A549 treated with ZK216348 at 1 μM for 4 hours (cell line): Measurements from ENCODE around the gene RNU6-9. TPM values are rescaled to one million over a fixed set of nuclear protein-coding genes. Genes with fewer than 3 reads are reported as not detected.

Source experiments
- total RNA-seq: library from RNA; stranded (reverse); fragments of 200-300 nt; extraction: Qiagen RNA extraction; gene quantifications from 5 replicates; pipeline ENCODE4 v1.2.3, GENCODE V29; 2022; ENCODE audit warnings: low read depth

RNU6-9 gene
- not detected in 5 replicates for total RNA-seq

DNA sequence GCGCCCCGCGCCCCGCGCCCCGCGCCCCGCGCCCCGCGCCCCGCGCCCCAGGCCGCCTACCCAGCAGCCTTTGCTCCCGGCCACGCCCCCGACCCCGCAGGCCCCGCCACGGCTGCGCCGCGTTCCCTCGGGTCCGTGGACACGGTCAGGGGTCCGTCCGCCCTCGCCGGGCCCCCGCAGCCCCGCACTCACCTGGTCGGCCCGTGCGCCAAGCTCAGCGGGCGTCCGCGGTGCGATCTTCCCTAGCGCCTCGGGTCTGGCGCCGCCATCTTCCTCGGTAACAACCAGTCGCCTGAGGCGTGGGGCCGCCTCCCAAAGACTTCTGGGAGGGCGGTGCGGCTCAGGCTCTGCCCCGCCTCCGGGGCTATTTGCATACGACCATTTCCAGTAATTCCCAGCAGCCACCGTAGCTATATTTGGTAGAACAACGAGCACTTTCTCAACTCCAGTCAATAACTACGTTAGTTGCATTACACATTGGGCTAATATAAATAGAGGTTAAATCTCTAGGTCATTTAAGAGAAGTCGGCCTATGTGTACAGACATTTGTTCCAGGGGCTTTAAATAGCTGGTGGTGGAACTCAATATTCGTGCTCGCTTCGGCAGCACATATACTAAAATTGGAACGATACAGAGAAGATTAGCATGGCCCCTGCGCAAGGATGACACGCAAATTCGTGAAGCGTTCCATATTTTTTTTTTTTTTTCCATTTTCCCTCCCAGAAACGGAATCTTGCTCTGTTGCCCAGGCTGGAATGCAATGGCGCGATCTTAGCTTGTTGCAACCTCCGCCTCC is at the start of gene RNU6-9, which contains the start of gene MED16:
Gene RNU6-9, plus strand, starts transcription at position 591 of the 796 bp plus-strand sequence.
Gene MED16, minus strand, starts transcription at position 294 of the 796 bp plus-strand sequence. CDS start 2,056 bp downstream, outside the sequence.

DNA sequence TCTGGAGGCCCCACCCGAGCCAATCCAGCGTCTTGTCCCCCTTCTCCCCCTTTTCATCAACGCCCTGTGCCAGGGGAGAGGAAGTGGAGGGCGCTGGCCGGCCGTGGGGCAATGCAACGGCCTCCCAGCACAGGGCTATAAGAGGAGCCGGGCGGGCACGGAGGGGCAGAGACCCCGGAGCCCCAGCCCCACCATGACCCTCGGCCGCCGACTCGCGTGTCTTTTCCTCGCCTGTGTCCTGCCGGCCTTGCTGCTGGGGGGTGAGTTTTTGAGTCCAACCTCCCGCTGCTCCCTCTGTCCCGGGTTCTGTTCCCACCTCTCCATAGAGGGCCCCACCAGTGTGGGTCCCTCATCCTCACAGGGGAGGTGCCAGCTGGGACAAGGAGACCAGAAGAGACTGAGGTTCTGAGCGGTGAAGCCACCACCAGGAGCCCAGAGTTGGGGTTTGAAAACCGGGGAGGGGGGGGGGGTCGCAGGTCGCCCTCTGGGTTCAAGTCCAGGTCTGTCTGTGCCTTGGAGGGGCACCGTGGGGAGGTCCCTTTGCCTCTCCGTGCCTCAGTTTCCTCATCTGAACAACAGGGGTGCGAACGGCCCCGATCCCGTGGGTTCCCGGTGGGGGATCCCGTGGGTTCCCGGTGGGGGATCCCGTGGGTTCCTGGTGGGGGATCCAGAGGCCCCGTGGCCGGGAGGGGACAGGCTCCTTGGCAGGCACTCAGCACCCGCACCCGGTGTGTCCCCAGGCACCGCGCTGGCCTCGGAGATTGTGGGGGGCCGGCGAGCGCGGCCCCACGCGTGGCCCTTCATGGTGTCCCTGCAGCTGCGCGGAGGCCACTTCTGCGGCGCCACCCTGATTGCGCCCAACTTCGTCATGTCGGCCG is 40.9 kb upstream of the RNU6-9 start, which contains the start of gene ELANE:
Gene ELANE, plus strand, starts transcription at position 168 of the 878 bp plus-strand sequence. Its CDS starts 26 bp downstream, at position 194.

DNA sequence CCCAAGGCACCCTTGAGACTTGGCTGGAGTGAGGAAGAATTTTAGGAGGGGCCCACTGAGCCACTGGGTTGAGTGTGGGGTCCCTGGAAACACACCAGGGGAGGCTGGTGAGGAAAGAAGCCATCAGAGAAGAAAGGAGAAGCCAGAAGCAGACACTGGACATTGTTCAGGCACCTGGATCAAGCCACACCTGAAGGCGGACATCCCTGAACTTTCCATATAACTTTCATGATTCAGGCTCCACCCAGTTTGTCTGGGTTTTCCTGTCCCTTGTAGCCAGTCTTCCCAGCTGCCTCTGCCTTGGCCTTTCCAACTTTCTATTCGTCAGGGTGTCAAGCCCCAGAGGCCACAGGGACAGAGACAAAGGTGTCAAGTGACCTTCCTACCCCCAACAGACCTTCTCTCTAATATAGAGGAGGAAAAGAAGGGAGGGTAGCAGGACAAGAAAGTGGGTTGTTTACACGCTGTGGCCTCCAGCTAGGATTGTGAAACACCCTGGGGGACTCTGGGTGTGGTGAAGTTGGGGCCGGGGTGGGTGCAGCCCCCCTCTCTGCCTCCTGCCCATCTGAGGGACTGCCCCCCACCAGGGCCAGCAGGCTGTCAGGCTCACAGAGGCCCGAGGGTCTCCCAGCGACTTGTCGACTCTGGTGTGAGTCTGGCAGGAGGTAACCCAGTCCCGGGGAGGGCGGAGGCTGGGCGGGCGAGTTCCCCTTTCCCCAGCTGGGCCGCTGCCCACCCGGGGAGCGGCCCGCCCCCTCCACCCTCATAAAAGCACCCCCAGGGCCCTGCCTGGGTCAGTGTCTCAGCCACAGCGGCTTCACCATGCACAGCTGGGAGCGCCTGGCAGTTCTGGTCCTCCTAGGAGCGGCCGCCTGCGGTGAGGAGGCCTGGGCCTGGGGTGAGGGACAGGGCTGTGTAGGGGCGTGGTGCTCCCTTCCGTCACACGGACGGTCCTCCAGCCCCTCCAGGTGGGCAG is 34.1 kb upstream of the RNU6-9 start, which contains the start of gene CFD:
Gene CFD, plus strand, starts transcription at position 797 of the 976 bp plus-strand sequence. Its CDS starts 26 bp downstream, at position 823.

DNA sequence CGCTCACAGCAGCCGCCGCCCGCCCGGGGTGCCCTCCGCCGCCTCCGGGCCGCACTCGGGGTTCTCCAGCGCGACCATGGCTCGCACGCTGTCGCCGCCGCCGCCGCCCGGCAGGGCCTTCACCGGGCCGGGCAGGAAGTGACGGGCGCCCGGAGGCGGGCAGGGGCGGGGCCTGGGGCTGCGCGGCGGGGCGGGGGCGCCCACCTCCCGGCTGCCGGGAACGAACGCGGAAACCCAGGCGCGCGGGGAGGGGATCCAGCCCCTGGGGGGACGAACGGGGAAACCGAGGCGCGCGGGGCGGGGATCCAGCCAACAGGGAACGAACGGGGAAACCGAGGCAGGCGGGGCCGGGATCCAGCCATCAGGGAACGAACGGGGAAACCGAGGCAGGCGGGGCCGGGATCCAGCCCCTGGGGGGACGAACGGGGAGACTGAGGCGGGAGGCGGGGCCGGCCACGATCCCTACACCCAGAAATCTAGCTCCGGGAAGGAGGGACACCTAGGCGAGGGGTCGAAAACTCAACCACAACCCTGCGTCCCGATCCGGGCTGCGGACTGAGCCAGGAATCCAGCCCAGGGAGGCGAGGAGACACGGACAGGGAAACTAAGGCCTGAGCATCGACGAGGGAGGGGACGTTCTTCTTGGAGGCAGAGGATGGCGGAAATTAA is 19.9 kb downstream of the RNU6-9 start, which contains the start of gene R3HDM4:
Gene R3HDM4, minus strand, starts transcription at position 140 of the 669 bp plus-strand sequence. Its CDS starts 62 bp downstream, at position 78.

DNA sequence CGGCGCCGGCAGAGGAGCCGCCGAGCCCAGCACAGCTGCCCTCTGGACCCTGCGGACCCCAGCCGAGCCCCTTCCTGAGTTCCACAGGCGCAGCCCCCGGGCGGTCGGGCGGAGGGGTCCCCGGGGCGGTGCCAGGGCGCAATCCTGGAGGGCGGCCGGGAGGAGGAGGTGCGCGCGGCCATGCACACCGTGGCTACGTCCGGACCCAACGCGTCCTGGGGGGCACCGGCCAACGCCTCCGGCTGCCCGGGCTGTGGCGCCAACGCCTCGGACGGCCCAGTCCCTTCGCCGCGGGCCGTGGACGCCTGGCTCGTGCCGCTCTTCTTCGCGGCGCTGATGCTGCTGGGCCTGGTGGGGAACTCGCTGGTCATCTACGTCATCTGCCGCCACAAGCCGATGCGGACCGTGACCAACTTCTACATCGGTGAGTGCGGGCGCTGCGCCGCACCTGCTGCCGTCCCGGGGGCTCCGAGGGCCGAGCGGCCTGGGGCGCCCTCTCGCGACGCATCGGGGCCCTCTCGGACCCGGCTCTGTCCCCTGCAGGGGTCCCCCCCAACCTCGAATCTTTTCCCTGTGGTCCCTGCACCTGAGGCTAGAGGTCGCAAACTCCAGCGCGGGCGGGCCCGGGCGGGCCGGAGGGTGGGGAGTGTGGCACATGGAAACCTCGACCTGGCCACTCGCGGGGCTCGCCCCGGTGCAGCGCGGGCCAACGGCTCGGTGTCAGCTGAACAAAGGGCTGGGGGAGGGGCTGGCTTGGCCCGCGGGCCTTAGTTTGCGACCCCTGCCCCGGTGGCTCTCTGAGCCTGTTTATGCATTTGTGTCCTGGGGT is 24.3 kb downstream of the RNU6-9 start, which contains the start of gene KISS1R:
Gene KISS1R, plus strand, starts transcription at position 11 of the 829 bp plus-strand sequence. Its CDS starts 170 bp downstream, at position 181.

DNA sequence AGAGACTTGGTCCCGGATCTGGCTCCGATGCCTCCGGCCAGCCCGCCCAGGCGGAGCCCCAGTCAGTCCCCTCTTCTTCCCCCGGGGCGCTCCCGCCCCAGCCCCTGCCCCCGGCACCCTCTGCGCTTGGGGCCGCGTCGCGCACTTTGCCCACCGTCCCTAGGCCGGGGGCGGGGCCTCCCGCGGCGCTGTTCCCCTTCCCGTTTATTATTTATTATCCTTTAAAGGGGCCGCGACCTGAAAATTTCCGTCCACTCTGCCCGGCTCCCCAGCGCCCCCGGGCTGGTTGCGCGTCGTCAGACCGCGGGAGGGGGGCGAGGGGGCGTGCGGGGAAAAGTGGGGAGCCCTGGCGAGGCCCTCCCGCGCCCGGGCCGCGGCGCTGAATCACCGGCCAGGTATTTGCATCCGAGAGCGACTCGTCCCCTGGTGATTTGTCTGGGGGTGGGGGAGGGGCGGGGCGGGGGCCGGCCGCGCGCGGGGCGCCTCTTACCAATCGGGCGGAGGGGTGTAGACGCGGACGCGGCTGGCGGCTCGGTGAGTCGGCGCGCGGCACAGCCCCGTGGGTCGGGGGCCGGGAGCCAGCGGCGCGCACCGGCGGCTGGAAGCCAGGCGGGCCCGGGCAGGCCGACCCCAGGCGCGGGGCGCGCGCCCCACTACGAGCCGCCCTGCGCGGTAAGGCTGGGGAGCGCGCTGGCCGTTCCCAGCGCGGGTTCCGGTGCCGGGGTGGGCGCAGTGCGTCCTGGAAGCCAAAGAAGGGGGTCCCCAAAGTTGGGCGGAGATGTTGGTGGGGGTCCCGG is 32.4 kb downstream of the RNU6-9 start, which contains the start of gene ARID3A:
Gene ARID3A, plus strand, starts transcription at position 510 of the 797 bp plus-strand sequence. CDS start 3,494 bp downstream, outside the sequence.

Other genes with a start within 250 kb of the RNU6-9 start
- gene RNF126, start 230.3 kb upstream of the RNU6-9 start, total RNA-seq, result 47.8 to 75.4 TPM (median 73.2 TPM) in 5 replicates
- 142 to 260 TPM (median 223 TPM) in 5 replicates for gene FSTL3, start 217.1 kb upstream of the RNU6-9 start, total RNA-seq
- not detected in 5 replicates for gene PRSS57, start 198.0 kb upstream of the RNU6-9 start, total RNA-seq
- gene PALM, start 184.5 kb upstream of the RNU6-9 start, total RNA-seq, result 9.7 to 17.2 TPM (median 14.3 TPM) in 5 replicates
- gene MISP, start 142.4 kb upstream of the RNU6-9 start, total RNA-seq, result 57.6 to 105 TPM (median 93.9 TPM) in 5 replicates
- 198 to 222 TPM (median 215 TPM) in 5 replicates for gene PTBP1, start 96.0 kb upstream of the RNU6-9 start, total RNA-seq
- 1.2 to 7.0 TPM (median 5.6 TPM) in 5 replicates for gene PLPPR3, start 71.5 kb upstream of the RNU6-9 start, total RNA-seq
- gene AZU1, start 65.6 kb upstream of the RNU6-9 start, total RNA-seq, result 0.26 to 0.27 TPM in 2 of 5 replicates, not detected in the others
- 0.24 to 0.64 TPM (median 0.34 TPM) in 3 of 5 replicates, not detected in the others for gene PRTN3, start 52.5 kb upstream of the RNU6-9 start, total RNA-seq
- 0.15 to 0.16 TPM in 2 of 5 replicates, not detected in the others for gene ELANE, start 41.2 kb upstream of the RNU6-9 start, total RNA-seq
- gene CFD, start 33.8 kb upstream of the RNU6-9 start, total RNA-seq, result 5.8 to 25.7 TPM (median 20.6 TPM) in 5 replicates
- 11.8 to 23.9 TPM (median 23.1 TPM) in 5 replicates for gene MED16, start 297 bp upstream of the RNU6-9 start, total RNA-seq
- gene R3HDM4, start 19.7 kb downstream of the RNU6-9 start, total RNA-seq, result 23.4 to 55.9 TPM (median 41.8 TPM) in 5 replicates
- gene KISS1R, start 23.8 kb downstream of the RNU6-9 start, total RNA-seq, result 0.21 to 0.62 TPM (median 0.42 TPM) in 4 of 5 replicates, not detected in the other
- 3.3 to 8.5 TPM (median 7.0 TPM) in 5 replicates for gene ARID3A, start 32.6 kb downstream of the RNU6-9 start, total RNA-seq
- gene WDR18, start 90.9 kb downstream of the RNU6-9 start, total RNA-seq, result 37.9 to 71.8 TPM (median 69.0 TPM) in 5 replicates
- 0.88 to 4.3 TPM (median 3.3 TPM) in 5 replicates for gene GRIN3B, start 106.9 kb downstream of the RNU6-9 start, total RNA-seq
- gene TMEM259, start 127.6 kb downstream of the RNU6-9 start, total RNA-seq, result 55.7 to 134 TPM (median 120 TPM) in 5 replicates
- gene RNU6-2, start 128.0 kb downstream of the RNU6-9 start, total RNA-seq, result not detected in 5 replicates
- gene CNN2, start 133.1 kb downstream of the RNU6-9 start, total RNA-seq, result 58.7 to 77.1 TPM (median 66.0 TPM) in 5 replicates
- gene ABCA7, start 146.6 kb downstream of the RNU6-9 start, total RNA-seq, result 6.2 to 17.5 TPM (median 12.9 TPM) in 5 replicates
- gene ARHGAP45, start 173.7 kb downstream of the RNU6-9 start, total RNA-seq, result 1.5 to 4.0 TPM (median 3.6 TPM) in 5 replicates
- gene POLR2E, start 201.9 kb downstream of the RNU6-9 start, total RNA-seq, result 163 to 257 TPM (median 236 TPM) in 5 replicates
- 367 to 510 TPM (median 493 TPM) in 5 replicates for gene GPX4, start 210.5 kb downstream of the RNU6-9 start, total RNA-seq